HG02970 (cell line): ENCODE data around the gene HSBP1L1.
"Not testable (repeated sequence)": the region's sequence is repeated elsewhere in the genome, so short reads cannot be mapped to it uniquely, and the experiment has no call there.

Experiments used
- ATAC-seq: cut with Tn5 transposase; IDR thresholded peaks from one replicate; pipeline ENCODE4 v1.9.1; 2021; ENCODE audit warnings: mild to moderate bottlenecking, moderate library complexity, moderate number of reproducible peaks; ENCODE audit not compliant: unreplicated experiment, low FRiP score

The HSBP1L1 gene

DNA sequence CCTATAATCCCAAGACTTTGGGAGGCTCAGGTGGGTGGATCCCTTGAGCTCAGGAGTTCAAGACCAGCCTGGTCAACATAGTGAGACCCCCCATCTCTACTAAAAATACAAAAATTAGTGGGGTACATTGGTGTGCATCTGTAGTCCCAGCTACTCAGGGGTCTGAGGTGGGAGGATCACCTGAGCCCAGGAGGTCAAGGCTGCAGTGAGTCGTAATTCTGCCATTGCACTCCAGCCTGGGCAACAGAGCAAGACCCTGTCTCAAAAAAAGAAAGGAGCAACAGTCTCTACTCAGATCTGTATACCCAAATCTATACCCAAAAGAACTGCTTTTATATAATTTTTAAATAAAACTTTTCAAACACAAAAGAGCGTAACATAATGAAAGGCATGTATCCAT, 5.5 kb upstream of the HSBP1L1 start:
- no peak for ATAC-seq

DNA sequence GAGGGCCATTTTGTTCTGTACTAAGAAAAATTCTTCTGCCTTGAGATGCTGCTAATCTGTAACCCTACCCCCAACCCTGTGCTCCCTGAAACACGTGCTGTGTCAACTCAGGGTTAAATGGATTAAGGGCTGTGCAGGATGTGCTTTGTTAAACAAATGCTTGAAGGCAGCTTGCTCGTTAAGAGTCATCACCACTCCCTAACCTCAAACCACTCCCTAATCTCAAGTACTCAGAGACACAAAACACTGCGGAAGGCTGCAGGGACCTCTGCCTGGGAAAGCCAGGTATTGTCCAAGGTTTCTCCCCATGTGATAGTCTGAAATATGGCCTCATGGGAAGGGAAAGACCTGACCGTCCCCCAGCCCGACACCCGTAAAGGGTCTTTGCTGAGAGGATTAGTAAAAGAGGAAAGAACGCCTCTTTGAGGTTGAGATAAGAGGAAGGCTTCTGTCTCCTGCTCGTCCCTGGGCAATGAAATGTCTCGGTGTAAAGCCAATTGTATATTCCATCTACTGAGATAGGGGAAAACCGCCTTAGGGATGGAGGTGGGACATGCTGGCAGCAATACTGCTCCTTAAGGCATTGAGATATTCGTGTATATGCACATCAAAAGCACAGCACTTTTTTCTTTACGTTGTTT, 4.2 kb upstream of the HSBP1L1 start:
- not testable (repeated sequence) for ATAC-seq

DNA sequence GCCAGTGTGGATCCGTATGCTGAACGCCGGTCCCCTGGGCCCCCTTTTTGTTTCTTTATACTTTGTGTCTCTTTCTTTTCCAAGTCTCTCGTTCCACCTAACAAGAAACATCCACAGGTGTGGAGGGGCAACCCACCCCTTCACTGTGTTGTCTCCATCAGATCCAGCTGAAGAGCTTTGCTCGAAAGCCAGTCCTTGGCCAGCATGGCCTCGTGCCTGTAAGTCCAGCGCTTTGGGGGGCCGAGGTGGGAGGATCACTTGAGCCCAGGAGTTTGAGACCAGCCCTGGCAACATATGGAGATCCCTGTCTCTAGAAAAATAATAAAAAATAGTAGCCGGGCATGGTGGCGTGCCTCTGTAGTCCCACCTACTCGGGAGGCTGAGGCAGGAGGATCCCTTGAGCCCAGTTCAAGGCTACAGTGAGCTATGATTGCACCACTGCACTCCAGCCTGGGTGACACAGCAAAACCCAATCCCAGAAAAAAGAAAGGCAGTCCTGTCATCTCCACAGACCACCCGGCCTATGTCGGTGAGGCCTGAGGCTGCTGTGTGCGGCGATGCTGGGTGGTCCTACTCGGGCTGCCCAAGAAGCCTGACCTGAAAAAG, 3.4 kb upstream of the HSBP1L1 start:
- no peak for ATAC-seq

- no peak for ATAC-seq
Measured at GRCh38 chr18:79961527-79962291, 2.7 kb upstream of the HSBP1L1 start.

GRCh38 chr18:79962311-79962710, 2.1 kb upstream of the HSBP1L1 start:
- no peak for ATAC-seq

DNA sequence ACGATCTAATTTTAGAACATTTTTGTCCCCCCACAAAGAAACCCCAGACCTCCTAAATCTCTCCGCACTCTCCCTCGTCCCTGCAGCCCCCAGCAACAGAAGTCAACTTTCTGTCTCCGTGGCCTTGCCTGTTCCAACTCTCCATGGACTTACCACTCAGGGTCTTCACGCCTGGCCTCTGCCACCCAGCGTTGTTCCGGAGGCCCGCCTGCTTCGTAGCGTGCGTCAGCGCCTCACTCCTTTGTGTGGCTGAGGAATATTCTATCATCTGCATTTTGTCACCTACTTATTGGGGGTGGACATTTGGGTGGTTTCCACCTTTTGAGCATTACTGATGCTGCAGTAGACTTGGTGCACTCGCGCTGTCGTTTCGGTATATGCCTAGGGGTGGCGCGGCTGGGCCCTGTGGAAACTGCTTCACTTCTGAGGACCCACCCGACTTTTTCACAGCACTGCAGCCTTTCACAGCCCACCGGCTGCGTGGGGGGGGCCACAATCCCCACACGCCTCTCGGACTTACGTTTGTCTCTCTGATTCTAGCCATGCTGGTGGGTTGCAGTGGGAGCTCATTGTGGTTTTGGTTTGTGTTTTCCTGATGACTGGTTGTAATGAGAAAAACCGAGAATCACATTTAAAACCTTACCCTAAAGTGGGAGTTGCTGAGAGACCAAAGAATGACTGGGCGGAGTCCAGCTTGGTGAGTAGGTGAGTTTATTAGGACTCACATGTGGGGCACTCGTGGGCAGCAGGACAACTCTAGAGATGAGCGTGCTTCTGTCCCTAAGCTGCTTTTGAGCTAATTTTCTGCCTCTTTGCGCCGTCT, 1.4 kb upstream of the HSBP1L1 start:
- ATAC-seq = no peak

- ATAC-seq = no peak
Measured at GRCh38 chr18:79963658-79964329, 649 bp upstream of the HSBP1L1 start.

DNA sequence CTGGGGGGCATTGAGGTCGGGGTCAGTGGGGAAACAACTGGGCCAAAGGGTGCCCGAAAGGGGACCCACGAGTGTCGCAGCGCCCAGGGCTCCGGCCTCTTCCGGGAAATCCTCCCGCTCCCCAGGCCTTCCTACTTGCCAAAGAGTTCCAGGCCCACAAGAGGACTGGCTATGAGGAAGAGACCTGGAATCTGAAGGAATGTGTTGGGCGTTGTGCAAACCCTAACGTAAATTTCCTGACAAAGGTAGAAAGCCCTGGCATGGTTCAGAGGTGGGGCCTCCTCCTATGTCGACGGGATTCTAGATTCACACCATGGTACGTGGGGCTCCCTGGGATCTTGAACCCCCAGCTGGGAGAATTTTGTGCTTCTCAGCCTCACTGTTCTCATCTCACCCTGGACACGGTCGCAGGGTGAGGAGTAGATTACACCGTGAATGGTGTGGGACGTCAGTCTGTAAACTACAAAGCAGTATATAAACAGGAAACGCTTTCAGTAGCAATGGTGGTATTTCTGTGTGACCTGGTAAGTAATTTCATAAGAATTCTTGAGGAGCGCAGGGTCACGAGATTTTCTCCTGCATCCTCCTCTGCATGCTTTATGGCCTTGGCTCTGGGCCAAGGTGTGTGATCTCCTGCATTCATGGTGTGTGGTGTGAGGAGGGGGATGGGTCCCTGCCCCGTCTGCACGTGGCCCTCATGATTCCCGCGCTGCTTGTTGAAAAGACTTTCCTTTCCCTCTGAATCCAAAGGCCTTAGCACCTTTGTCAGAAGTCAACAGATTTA, 868 bp downstream of the HSBP1L1 start:
- no peak for ATAC-seq

DNA sequence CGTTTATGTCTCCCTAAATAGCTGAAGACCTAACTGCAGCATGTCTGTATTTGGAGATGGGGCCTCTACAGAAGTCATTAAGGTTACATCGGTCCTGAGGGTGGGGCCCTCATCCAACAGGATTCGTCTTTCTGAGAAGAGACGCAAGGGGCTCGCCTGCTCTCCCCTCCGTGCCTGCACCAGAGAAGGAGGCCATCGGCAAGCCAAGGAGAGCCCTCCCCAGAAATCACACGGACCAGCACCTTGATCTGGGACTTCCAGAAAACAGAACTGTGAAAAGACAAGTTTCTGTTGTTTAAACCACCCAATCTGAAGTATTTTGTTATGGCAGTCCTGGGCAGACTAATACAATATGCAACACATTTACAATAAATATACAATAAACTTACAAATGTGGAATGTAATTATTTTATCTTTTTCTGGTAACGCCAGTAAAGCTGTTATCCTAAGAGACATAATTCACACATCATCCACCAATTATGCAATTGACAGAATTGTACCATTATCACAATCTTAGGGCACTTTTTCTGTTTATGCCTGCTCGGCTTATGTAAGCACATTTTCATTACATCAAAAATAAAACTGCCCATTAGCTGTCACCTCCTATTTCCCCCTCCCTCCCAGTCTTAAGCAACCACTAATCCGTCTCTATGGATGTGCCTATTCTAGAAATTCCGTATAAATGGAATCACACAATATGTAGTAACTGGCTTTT, 6.1 kb downstream of the HSBP1L1 start:
- no peak for ATAC-seq

DNA sequence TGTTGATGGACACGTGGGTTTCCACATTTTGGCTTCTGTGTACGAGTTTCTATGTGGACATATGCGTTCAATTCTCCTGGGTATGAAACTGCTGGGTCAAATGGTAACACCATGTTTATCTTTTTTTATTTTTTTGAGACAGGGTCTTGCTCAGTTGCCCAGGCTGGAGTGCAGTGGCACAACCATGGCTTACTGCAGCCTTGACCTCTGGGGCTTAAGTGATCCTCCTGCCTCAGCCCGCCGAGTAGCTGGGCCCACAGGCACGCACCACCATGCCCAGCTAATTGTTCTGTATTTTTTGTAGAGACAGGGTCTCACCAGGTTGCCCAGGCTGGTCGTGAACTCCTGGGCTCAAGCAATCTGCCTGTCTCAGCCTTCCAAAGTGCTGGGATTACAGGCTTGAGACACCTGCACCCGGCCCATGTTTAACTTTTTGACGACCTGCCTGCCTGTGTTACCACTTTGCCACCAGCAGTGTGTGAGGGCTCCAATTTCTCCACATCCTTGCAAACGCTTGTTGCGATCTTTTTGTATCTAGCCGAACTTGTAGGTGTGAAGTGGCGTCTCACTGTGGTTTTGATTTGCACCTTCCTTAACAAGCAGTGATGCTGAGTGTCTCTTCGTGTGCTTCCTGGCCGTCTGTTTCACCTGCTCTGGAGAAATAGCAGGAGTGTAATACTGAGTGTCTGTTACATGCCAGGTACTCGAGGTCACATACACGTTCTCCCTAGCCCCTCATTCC, 6.9 kb downstream of the HSBP1L1 start:
- ATAC-seq = no peak

DNA sequence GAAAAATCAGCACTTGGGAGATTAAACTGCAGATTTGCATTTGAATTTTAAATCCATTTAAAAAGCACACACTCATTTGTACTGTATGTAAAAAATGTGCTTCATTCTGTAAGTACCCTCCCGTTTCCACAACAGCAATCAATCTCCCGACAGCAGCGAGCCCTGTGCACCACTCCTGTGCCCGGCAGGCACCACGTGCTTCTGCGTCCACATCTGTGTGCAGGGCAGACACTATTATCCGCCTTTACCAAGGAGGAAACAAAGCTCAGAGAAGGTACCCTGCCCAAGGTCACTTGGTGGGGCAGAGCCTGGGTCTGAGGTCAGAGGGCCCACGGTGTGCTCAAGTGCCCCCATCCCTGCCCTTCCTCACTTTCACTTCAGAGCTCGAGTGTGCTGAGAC, 7.5 kb downstream of the HSBP1L1 start:
- no peak for ATAC-seq

GRCh38 chr18:79972720-79973119, 8.3 kb downstream of the HSBP1L1 start:
- no peak for ATAC-seq

GRCh38 chr18:79973517-79973916, 9.1 kb downstream of the HSBP1L1 start:
- no peak for ATAC-seq

GRCh38 chr18:79974025-79974654, 9.7 kb downstream of the HSBP1L1 start:
- no peak for ATAC-seq

DNA sequence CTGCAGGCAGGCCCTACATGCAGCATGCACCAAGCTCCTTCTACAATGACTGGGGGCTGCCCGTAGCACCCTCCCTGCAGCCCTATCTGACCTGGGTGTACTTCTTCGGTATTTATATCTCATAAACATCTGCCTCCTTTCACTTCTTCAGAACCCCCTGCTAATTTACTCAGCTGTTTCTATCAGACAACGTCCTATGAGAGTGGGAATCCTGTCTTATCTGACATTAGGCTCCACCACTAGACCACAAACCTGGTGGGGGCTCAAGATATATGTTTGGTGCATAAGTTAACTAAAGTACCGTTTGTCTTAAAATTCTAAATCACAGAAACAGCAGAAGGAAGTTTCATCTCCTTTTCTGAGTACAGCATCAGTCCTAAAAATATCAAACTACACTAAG, 10.6 kb downstream of the HSBP1L1 start:
- no peak for ATAC-seq

DNA sequence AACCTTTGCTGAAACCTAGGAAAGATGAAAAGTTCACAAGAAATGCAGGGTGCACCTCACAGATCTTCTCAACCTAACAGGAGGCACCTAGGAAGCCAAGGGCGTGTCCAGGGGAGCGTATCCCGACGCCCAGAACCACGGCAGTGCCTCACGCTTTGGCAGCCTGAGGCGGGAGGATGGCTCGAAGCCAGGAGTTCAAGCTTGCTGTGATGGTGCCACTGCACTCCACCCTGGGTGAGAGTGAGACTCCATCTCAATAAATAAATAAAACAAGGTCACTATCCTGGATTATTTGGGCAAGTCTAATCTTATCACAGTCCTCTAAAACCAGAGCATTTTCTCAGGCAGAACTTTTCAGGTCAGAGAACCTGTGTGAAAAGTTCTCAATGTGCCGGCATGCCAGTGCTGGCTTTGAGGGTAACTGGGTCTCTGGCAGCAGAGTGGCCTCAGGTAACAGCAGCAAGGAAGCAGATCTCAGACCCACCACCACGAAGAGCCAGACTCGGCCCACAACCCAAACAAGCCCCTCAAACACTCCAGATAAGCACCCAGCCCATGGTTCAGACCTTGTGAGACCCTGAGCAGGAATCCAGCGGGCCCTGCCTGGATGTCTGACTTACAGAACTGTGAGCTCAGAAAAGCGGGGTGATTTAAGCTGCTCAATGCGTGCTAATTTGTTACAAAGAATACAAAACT, 11.7 kb downstream of the HSBP1L1 start:
- no peak for ATAC-seq

DNA sequence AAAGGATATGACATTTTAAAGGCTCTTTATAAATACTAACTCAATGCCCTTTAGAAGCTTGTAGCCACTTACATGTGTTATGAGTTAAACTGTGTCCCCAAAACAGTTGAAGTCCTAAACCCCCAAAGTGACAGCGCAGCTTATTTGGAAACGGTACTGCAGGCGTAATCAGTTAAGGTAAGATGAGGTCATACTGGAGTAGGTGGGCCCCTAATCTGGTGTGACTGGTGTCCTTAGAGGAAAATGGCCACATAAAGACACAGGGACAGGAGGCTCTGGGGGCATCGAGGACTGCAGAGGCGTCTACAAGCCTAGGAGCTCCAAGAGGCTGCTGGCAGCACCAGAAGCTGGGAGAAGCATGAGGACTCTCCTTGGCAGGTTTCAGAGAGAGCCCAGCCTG, 15.4 kb downstream of the HSBP1L1 start:
- no peak for ATAC-seq
